ENCODE measurements around the gene SANBR.

The SANBR gene

GRCh38 chr2:61089797-61090196 is 24.1 kb downstream of the SANBR start:
- in situ Hi-C loops (cut with HindIII; ENCODE audit: low sequenced_read_pairs): no loop called here

- in situ Hi-C loops (cut with HindIII; ENCODE audit: low sequenced_read_pairs): no loop called here
These were observed 24.8 kb downstream of the SANBR start for GRCh38 chr2:61090386-61090921.

DNA sequence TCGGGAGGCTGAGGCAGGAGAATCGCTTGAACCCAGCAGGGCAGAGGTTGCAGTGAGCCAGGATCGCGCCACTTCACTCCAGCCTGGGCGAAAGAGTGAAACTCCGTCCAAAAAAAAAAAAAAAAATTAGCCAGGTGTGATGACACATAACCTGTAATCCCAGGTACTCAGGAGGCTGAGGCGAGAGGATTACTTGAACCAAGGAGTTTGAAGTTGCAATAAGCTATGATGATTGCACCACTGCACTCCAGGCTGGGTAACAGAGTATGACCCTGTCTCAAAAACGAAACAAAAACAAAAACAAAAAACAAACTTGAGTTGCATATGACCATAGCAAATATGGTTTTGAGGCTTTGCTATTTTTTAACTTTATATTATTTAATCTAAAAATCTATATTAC is 25.8 kb downstream of the SANBR start:
- in situ Hi-C loops (cut with HindIII; ENCODE audit: low sequenced_read_pairs): no loop called here

- in situ Hi-C loops (cut with HindIII; ENCODE audit: low sequenced_read_pairs): no loop called here
These were observed 30.8 kb downstream of the SANBR start for GRCh38 chr2:61096438-61096837.

- in situ Hi-C loops (cut with HindIII; ENCODE audit: low sequenced_read_pairs): no loop called here
These were observed 35.1 kb downstream of the SANBR start for GRCh38 chr2:61100801-61101200.

DNA sequence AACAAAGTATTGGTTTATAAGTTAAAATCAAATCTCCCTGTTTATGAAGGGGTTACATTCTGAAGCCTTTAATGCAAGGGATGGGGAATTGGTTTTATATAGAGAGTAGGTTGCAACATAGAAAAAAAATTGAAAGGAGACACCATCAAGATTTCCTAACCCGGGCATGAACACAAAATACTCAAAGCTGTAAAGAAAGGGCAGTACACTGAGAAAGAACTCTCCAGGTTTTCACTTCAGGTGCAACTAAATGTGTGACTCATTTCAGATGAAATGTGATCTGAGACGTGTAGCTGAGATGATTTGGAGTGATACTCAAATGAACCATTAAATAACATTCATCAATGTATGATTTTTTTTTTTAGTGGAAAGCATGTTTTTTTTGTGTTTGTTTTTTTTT is 43.6 kb downstream of the SANBR start:
- in situ Hi-C loops (cut with HindIII; ENCODE audit: low sequenced_read_pairs): no loop called here

- in situ Hi-C loops (cut with HindIII; ENCODE audit: low sequenced_read_pairs): no loop called here
These were observed 46.0 kb downstream of the SANBR start for GRCh38 chr2:61111708-61112107.

GRCh38 chr2:61114147-61114546 is 48.5 kb downstream of the SANBR start:
- in situ Hi-C loops (cut with HindIII; ENCODE audit: low sequenced_read_pairs): no loop called here

Data from DLD1 (cell line).